Calu3 (cell line): ENCODE results near the gene TRIM3. TPM values are rescaled to one million over a fixed set of nuclear protein-coding genes. Genes with fewer than 3 reads are reported as not detected.

Source experiments
- BruUV-seq: library from RNA; stranded (reverse); fragments of 400-500 nt; replicated peaks from 2 replicates; lab custom pipeline; 2021; lab: Mats Ljungman, UMichigan
- CTCF ChIA-PET: fragments of 300-600 bp; sonication (Branson Sonifier 250); formaldehyde crosslinking; loops from one replicate; lab custom pipeline; 2022; ENCODE audit warnings: antibody characterized with exemption; lab: Charles Lee
- DNase-seq: peaks from one replicate; pipeline ENCODE4 v3.0.0; 2022
- H3K27ac Mint-ChIP-seq: one replicate; pipeline ENCODE4 v1.8.0; 2022; ENCODE audit warnings: mixed read lengths; ENCODE audit not compliant: unreplicated experiment
- H3K27me3 Mint-ChIP-seq: one replicate; pipeline ENCODE4 v1.8.0; 2022; ENCODE audit warnings: mixed read lengths; ENCODE audit not compliant: unreplicated experiment
- H3K36me3 Mint-ChIP-seq: one replicate; pipeline ENCODE4 v1.8.0; 2022; ENCODE audit warnings: mild to moderate bottlenecking, moderate library complexity, mixed read lengths; ENCODE audit not compliant: insufficient read depth, unreplicated experiment
- H3K4me1 Mint-ChIP-seq: one replicate; pipeline ENCODE4 v1.8.0; 2022; ENCODE audit warnings: mild to moderate bottlenecking, low read depth, mixed read lengths; ENCODE audit not compliant: unreplicated experiment
- H3K4me3 Mint-ChIP-seq: one replicate; pipeline ENCODE4 v1.8.0; 2022; ENCODE audit warnings: mild to moderate bottlenecking, low read depth, moderate library complexity, mixed read lengths; ENCODE audit not compliant: unreplicated experiment
- H3K9me3 Mint-ChIP-seq: one replicate; pipeline ENCODE4 v1.8.0; 2022; ENCODE audit warnings: low read depth, mixed read lengths; ENCODE audit not compliant: unreplicated experiment
- CTCF ChIP-seq: fragments of 200-600 bp; IDR thresholded peaks from one replicate; pipeline ENCODE4 v1.8.0; 2022; ENCODE audit warnings: antibody characterized with exemption; ENCODE audit not compliant: unreplicated experiment
- intact Hi-C: fragments of 100-400 bp; cut with micrococcal nuclease; formaldehyde crosslinking; loops from one replicate; pipeline ENCODE4 v1.10.0; 2022; ENCODE audit not compliant: unreplicated experiment
- total RNA-seq: library from RNA; stranded (reverse); gene quantifications from 2 replicates; pipeline ENCODE4 v1.2.3, GENCODE V29; 2022

Gene TRIM3
- total RNA-seq, 1 experiment from 2014 or later: 10.6 TPM

- Mint-ChIP-seq H3K36me3 (peaks cover 6% of the 10 kb centered on the region), H3K4me1 (no peaks in the 10 kb centered on the region), H3K27me3 (peaks cover 34% of the 10 kb centered on the region), H3K27ac (no peak overlapping the region), H3K9me3 (no peaks in the 10 kb centered on the region), H3K4me3 (no peak overlapping the region)
- DNase-seq: no peak
- intact Hi-C loops: no loop called here
- CTCF ChIA-PET: no interaction called here
- BruUV-seq: no TSS peak
- no peak for TF ChIP-seq CTCF
Measured at GRCh38 chr11:6418557-6419008, 55.2 kb downstream of the TRIM3 start.

GRCh38 chr11:6417907-6418556, 55.7 kb downstream of the TRIM3 start:
- H3K36me3 Mint-ChIP-seq: peaks cover 6% of the 10 kb centered on the region
- intact Hi-C loops: no loop called here
- no peak for TF ChIP-seq CTCF
- BruUV-seq: no TSS peak
- CTCF ChIA-PET: no interaction called here
- no peaks in the 10 kb centered on the region for H3K9me3 Mint-ChIP-seq
- no peaks in the 10 kb centered on the region for H3K4me1 Mint-ChIP-seq
- peaks cover 29% of the 10 kb centered on the region for H3K27me3 Mint-ChIP-seq
- no peak overlapping the region for H3K4me3 Mint-ChIP-seq
- DNase-seq: no peak
- no peak overlapping the region for H3K27ac Mint-ChIP-seq

DNA sequence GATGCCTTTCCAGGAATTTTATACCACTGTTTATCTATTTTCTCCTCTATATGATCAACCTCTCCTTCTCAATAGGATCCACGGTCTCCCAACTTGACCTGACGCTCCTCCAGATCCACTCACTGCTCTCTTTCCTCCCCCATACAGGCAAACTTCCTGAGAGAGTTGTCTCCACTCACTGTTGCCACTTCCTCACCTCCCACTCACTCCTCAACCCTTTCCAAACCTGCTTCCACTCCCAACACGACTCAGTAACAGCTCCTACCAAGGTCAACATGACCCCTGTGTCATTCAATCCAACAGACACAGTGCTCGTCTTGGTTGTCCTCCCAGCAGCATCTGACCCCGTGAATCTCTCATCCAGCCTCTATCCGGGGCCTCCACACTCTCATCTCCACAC, 57.9 kb downstream of the TRIM3 start:
- Mint-ChIP-seq H3K27me3 (peaks cover 6% of the 10 kb centered on the region), H3K4me1 (no peaks in the 10 kb centered on the region), H3K4me3 (no peak overlapping the region), H3K36me3 (peaks cover 6% of the 10 kb centered on the region), H3K27ac (no peak overlapping the region), H3K9me3 (no peaks in the 10 kb centered on the region)
- TF ChIP-seq CTCF: no peak
- no TSS peak for BruUV-seq
- CTCF ChIA-PET: no interaction called here
- intact Hi-C loops: no loop called here
- no peak for DNase-seq

- H3K4me1 Mint-ChIP-seq: no peaks in the 10 kb centered on the region
- H3K27me3 Mint-ChIP-seq: no peaks in the 10 kb centered on the region
- CTCF ChIA-PET: no interaction called here
- H3K9me3 Mint-ChIP-seq: no peaks in the 10 kb centered on the region
- no peak for DNase-seq
- H3K36me3 Mint-ChIP-seq: peaks cover 6% of the 10 kb centered on the region
- no TSS peak for BruUV-seq
- no peak overlapping the region for H3K4me3 Mint-ChIP-seq
- no peak for TF ChIP-seq CTCF
- intact Hi-C loops: no loop called here
- no peak overlapping the region for H3K27ac Mint-ChIP-seq
Measured at GRCh38 chr11:6414874-6415328, 58.8 kb downstream of the TRIM3 start.
